Endometrial microvascular endothelial cells (primary cell): Measurements from ENCODE around the gene LMF1. TPM values are rescaled to one million over a fixed set of nuclear protein-coding genes. Genes with fewer than 3 reads are reported as not detected.

ENCODE experiments used
- total RNA-seq: library from RNA; depleted of rRNA; stranded (reverse); fragments of >200 nt; gene quantifications from one replicate; pipeline ENCODE4 v1.2.3, GENCODE V29; 2015; ENCODE audit errors: inconsistent ontology term

LMF1 gene
- total RNA-seq, 1 donor from 2014 or later: 6.3 TPM

Other genes starting within 250 kb of the LMF1 start
- 14.0 TPM for gene ANTKMT, start 249.8 kb downstream of the LMF1 start, total RNA-seq
- not detected for gene CCDC78, start 244.5 kb downstream of the LMF1 start, total RNA-seq
- gene HAGHL, start 243.9 kb downstream of the LMF1 start, total RNA-seq: not detected
- gene CIAO3, start 230.0 kb downstream of the LMF1 start, total RNA-seq: 34.5 TPM
- gene MSLN, start 210.2 kb downstream of the LMF1 start, total RNA-seq: not detected
- 77.6 TPM for gene RPUSD1, start 182.6 kb downstream of the LMF1 start, total RNA-seq
- gene CHTF18, start 182.4 kb downstream of the LMF1 start, total RNA-seq: 33.9 TPM
- gene GNG13, start 170.2 kb downstream of the LMF1 start, total RNA-seq: not detected
- not detected for gene SOX8, start 10.8 kb upstream of the LMF1 start, total RNA-seq
- gene SSTR5, start 101.8 kb upstream of the LMF1 start, total RNA-seq: not detected
- not detected for gene C1QTNF8, start 125.3 kb upstream of the LMF1 start, total RNA-seq
- gene CACNA1H, start 182.1 kb upstream of the LMF1 start, total RNA-seq: 0.09 TPM